ENCODE measurements around the gene AQP1.

AQP1 gene

GRCh38 chr7:30920584-30921539, 9.2 kb downstream of the AQP1 start:
- H3K4me1 ChIP-seq (ENCODE audit: control insufficient read depth, insufficient read depth, low read length): peaks cover 15% of the 10 kb centered on the region
- peaks cover 8% of the 10 kb centered on the region for H3K36me3 ChIP-seq (ENCODE audit: control insufficient read depth, insufficient read depth, low read length)
- H3K27me3 ChIP-seq (ENCODE audit: control insufficient read depth, insufficient read depth, low read length): no peaks in the 10 kb centered on the region
- peak overlapping the region; percentile 71 for H3K27ac ChIP-seq (ENCODE audit: low read depth, low read length)
- H3K9ac ChIP-seq (ENCODE audit: low read length): no peak overlapping the region
- H3K4me3 ChIP-seq (ENCODE audit: low read length): no peak overlapping the region

DNA sequence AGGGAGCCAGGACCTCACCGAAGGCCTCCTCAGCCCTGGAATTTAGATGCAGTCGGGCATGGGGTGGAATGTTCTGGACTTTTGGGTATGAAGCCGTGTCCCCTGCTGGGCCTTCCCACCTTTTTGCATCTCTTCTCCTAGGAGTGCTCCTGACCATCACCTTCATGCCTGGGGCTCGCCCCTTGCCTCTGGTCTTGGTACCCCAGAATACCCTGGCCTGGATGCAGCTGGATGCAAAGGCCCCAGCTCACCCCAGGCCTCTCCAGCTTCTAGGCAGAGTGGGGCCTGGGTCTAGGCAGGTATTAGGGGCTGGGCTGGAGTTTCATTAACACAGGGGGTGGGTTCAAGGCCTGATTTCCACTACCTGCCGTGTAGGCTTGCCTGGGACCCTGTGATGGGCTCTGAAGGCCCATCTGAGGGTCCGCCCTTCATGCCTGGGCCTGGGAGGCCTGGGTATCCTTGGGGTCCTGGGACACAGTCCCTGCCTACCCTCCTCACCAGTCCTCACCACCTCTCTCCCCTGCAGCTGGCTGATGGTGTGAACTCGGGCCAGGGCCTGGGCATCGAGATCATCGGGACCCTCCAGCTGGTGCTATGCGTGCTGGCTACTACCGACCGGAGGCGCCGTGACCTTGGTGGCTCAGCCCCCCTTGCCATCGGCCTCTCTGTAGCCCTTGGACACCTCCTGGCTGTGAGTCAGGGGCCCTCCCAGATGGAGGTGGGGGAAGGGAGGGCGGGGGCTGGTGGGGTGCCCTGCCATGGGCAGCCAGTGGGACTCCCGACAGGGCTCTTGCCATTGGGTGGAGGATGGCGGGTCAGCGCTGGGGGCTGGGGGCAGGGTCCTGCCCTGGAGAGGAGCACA, 10.1 kb downstream of the AQP1 start:
- Histone ChIP-seq H3K27ac (ENCODE audit: low read depth, low read length) (peak overlapping the region; percentile 71), H3K4me1 (ENCODE audit: control insufficient read depth, insufficient read depth, low read length) (peaks cover 15% of the 10 kb centered on the region), H3K9ac (ENCODE audit: low read length) (no peak overlapping the region), H3K4me3 (ENCODE audit: low read length) (no peak overlapping the region), H3K27me3 (ENCODE audit: control insufficient read depth, insufficient read depth, low read length) (no peaks in the 10 kb centered on the region), H3K36me3 (ENCODE audit: control insufficient read depth, insufficient read depth, low read length) (peaks cover 8% of the 10 kb centered on the region)

- H3K4me1 ChIP-seq (ENCODE audit: control insufficient read depth, insufficient read depth, low read length): peaks cover 15% of the 10 kb centered on the region
- H3K4me3 ChIP-seq (ENCODE audit: low read length): no peak overlapping the region
- H3K27ac ChIP-seq (ENCODE audit: low read depth, low read length): no peak overlapping the region
- no peak overlapping the region for H3K9ac ChIP-seq (ENCODE audit: low read length)
- peaks cover 8% of the 10 kb centered on the region for H3K36me3 ChIP-seq (ENCODE audit: control insufficient read depth, insufficient read depth, low read length)
- no peaks in the 10 kb centered on the region for H3K27me3 ChIP-seq (ENCODE audit: control insufficient read depth, insufficient read depth, low read length)
Observed at GRCh38 chr7:30922596-30922995, 10.9 kb downstream of the AQP1 start.

- Histone ChIP-seq H3K4me3 (ENCODE audit: low read length) (no peak overlapping the region), H3K36me3 (ENCODE audit: control insufficient read depth, insufficient read depth, low read length) (peaks cover 8% of the 10 kb centered on the region), H3K27ac (ENCODE audit: low read depth, low read length) (no peak overlapping the region), H3K4me1 (ENCODE audit: control insufficient read depth, insufficient read depth, low read length) (peaks cover 15% of the 10 kb centered on the region), H3K27me3 (ENCODE audit: control insufficient read depth, insufficient read depth, low read length) (no peaks in the 10 kb centered on the region), H3K9ac (ENCODE audit: low read length) (no peak overlapping the region)
Observed at GRCh38 chr7:30923009-30923773, 11.5 kb downstream of the AQP1 start.

DNA sequence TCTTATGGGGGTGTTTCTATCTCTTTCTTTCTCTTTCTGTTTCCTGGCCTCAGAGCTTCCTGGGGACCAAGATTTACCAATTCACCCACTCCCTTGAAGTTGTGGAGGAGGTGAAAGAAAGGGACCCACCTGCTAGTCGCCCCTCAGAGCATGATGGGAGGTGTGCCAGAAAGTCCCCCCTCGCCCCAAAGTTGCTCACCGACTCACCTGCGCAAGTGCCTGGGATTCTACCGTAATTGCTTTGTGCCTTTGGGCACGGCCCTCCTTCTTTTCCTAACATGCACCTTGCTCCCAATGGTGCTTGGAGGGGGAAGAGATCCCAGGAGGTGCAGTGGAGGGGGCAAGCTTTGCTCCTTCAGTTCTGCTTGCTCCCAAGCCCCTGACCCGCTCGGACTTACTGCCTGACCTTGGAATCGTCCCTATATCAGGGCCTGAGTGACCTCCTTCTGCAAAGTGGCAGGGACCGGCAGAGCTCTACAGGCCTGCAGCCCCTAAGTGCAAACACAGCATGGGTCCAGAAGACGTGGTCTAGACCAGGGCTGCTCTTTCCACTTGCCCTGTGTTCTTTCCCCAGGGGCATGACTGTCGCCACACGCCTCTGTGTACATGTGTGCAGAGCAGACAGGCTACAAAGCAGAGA, 12.2 kb downstream of the AQP1 start:
- no peak overlapping the region for H3K27ac ChIP-seq (ENCODE audit: low read depth, low read length)
- H3K36me3 ChIP-seq (ENCODE audit: control insufficient read depth, insufficient read depth, low read length): peaks cover 8% of the 10 kb centered on the region
- H3K4me3 ChIP-seq (ENCODE audit: low read length): no peak overlapping the region
- H3K27me3 ChIP-seq (ENCODE audit: control insufficient read depth, insufficient read depth, low read length): no peaks in the 10 kb centered on the region
- peaks cover 15% of the 10 kb centered on the region for H3K4me1 ChIP-seq (ENCODE audit: control insufficient read depth, insufficient read depth, low read length)
- H3K9ac ChIP-seq (ENCODE audit: low read length): no peak overlapping the region

GRCh38 chr7:30924624-30925023, 13.0 kb downstream of the AQP1 start:
- Histone ChIP-seq H3K4me3 (ENCODE audit: low read length) (no peak overlapping the region), H3K4me1 (ENCODE audit: control insufficient read depth, insufficient read depth, low read length) (peaks cover 15% of the 10 kb centered on the region), H3K27me3 (ENCODE audit: control insufficient read depth, insufficient read depth, low read length) (no peaks in the 10 kb centered on the region), H3K36me3 (ENCODE audit: control insufficient read depth, insufficient read depth, low read length) (peaks cover 8% of the 10 kb centered on the region), H3K9ac (ENCODE audit: low read length) (no peak overlapping the region), H3K27ac (ENCODE audit: low read depth, low read length) (no peak overlapping the region)

GRCh38 chr7:30925117-30925516, 13.5 kb downstream of the AQP1 start:
- peaks cover 8% of the 10 kb centered on the region for H3K36me3 ChIP-seq (ENCODE audit: control insufficient read depth, insufficient read depth, low read length)
- H3K4me3 ChIP-seq (ENCODE audit: low read length): no peak overlapping the region
- H3K27ac ChIP-seq (ENCODE audit: low read depth, low read length): no peak overlapping the region
- H3K4me1 ChIP-seq (ENCODE audit: control insufficient read depth, insufficient read depth, low read length): peaks cover 15% of the 10 kb centered on the region
- no peak overlapping the region for H3K9ac ChIP-seq (ENCODE audit: low read length)
- H3K27me3 ChIP-seq (ENCODE audit: control insufficient read depth, insufficient read depth, low read length): no peaks in the 10 kb centered on the region

GRCh38 chr7:30925913-30926312, 14.3 kb downstream of the AQP1 start:
- Histone ChIP-seq H3K9ac (ENCODE audit: low read length) (no peak overlapping the region), H3K4me1 (ENCODE audit: control insufficient read depth, insufficient read depth, low read length) (peaks cover 12% of the 10 kb centered on the region), H3K36me3 (ENCODE audit: control insufficient read depth, insufficient read depth, low read length) (peaks cover 8% of the 10 kb centered on the region), H3K4me3 (ENCODE audit: low read length) (no peak overlapping the region), H3K27me3 (ENCODE audit: control insufficient read depth, insufficient read depth, low read length) (no peaks in the 10 kb centered on the region), H3K27ac (ENCODE audit: low read depth, low read length) (no peak overlapping the region)

DNA sequence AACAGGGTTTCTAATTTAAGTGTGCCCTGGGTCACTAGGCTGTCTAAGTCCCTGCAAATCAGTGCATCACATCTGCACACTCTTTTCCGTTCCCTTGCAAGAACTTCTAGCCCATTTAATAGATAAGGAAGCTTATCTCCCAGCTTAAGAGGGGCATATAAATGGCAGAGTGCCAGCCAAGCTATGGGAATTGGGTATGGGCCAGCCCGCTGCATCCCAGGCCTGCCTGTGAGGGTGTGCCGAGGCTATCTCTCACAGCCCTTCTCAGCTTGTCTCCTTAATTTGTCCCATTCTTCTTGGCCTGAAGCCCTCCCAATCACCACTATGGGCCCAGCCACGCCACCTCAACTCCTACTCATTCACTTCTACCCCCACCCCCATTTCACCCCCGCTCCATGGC, 14.7 kb downstream of the AQP1 start:
- H3K27me3 ChIP-seq (ENCODE audit: control insufficient read depth, insufficient read depth, low read length): no peaks in the 10 kb centered on the region
- H3K27ac ChIP-seq (ENCODE audit: low read depth, low read length): no peak overlapping the region
- H3K4me1 ChIP-seq (ENCODE audit: control insufficient read depth, insufficient read depth, low read length): peaks cover 10% of the 10 kb centered on the region
- no peak overlapping the region for H3K9ac ChIP-seq (ENCODE audit: low read length)
- peaks cover 8% of the 10 kb centered on the region for H3K36me3 ChIP-seq (ENCODE audit: control insufficient read depth, insufficient read depth, low read length)
- H3K4me3 ChIP-seq (ENCODE audit: low read length): no peak overlapping the region

GRCh38 chr7:30927040-30927439, 15.4 kb downstream of the AQP1 start:
- no peak overlapping the region for H3K9ac ChIP-seq (ENCODE audit: low read length)
- no peak overlapping the region for H3K27ac ChIP-seq (ENCODE audit: low read depth, low read length)
- H3K4me1 ChIP-seq (ENCODE audit: control insufficient read depth, insufficient read depth, low read length): peaks cover 8% of the 10 kb centered on the region
- H3K4me3 ChIP-seq (ENCODE audit: low read length): no peak overlapping the region
- H3K36me3 ChIP-seq (ENCODE audit: control insufficient read depth, insufficient read depth, low read length): peaks cover 8% of the 10 kb centered on the region
- H3K27me3 ChIP-seq (ENCODE audit: control insufficient read depth, insufficient read depth, low read length): no peaks in the 10 kb centered on the region

GRCh38 chr7:30927559-30927958, 15.9 kb downstream of the AQP1 start:
- H3K27me3 ChIP-seq (ENCODE audit: control insufficient read depth, insufficient read depth, low read length): no peaks in the 10 kb centered on the region
- no peak overlapping the region for H3K4me3 ChIP-seq (ENCODE audit: low read length)
- H3K4me1 ChIP-seq (ENCODE audit: control insufficient read depth, insufficient read depth, low read length): peaks cover 8% of the 10 kb centered on the region
- peaks cover 7% of the 10 kb centered on the region for H3K36me3 ChIP-seq (ENCODE audit: control insufficient read depth, insufficient read depth, low read length)
- no peak overlapping the region for H3K9ac ChIP-seq (ENCODE audit: low read length)
- no peak overlapping the region for H3K27ac ChIP-seq (ENCODE audit: low read depth, low read length)
